Spleen (tissue), 7 donors: ENCODE measurements around the gene RAD51C.

Source experiments
- POLR2A ChIP-seq, 3 donors: fragments of 450-650 bp; IDR thresholded peaks; one replicate each; pipeline ENCODE4 v1.5.1; 2017; ENCODE audit warnings: antibody characterized with exemption in 3 of 3, mild to moderate bottlenecking in 1 of 3
- TF ChIP-seq, protein P1 (sequence below), 11 experiments: fragments of 200-600 bp in 7 of 11; fragments of 450-650 bp in 4 of 11; sonication (generic) in 4 of 11; IDR thresholded peaks in 8 of 11; conservative IDR thresholded peaks in 3 of 11; 1 replicate in 7 of 11; 2 replicates in 4 of 11; pipeline versions ENCODE4 v1.4.0 to v1.8.0; 2016 to 2021; ENCODE audit warnings: antibody characterized with exemption in 11 of 11, inconsistent platforms in 4 of 11, mild to moderate bottlenecking in 1 of 11
- donor health status: DM: no; HTN: no; CAD: no; lungs with moderate emphysema.
- donor health status: DM: no; HTN: no; CAD: no.
- donor health status: DM: no; HTN: no; CAD: no.

- TF ChIP-seq, protein P1, sequence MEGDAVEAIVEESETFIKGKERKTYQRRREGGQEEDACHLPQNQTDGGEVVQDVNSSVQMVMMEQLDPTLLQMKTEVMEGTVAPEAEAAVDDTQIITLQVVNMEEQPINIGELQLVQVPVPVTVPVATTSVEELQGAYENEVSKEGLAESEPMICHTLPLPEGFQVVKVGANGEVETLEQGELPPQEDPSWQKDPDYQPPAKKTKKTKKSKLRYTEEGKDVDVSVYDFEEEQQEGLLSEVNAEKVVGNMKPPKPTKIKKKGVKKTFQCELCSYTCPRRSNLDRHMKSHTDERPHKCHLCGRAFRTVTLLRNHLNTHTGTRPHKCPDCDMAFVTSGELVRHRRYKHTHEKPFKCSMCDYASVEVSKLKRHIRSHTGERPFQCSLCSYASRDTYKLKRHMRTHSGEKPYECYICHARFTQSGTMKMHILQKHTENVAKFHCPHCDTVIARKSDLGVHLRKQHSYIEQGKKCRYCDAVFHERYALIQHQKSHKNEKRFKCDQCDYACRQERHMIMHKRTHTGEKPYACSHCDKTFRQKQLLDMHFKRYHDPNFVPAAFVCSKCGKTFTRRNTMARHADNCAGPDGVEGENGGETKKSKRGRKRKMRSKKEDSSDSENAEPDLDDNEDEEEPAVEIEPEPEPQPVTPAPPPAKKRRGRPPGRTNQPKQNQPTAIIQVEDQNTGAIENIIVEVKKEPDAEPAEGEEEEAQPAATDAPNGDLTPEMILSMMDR (IDR thresholded peaks at IDR 0.05 in 8 of 11, conservative IDR thresholded peaks at IDR 0.05 in 3 of 11), result no peak
- no peak for TF ChIP-seq POLR2A (IDR thresholded peaks at IDR 0.05)
These were observed 632 bp upstream of the RAD51C start, which contains the start of gene TEX14 for GRCh38 chr17:58691701-58692238.
